GM12878 (cell line): ENCODE results near the gene CD2BP2.

Experiments used
- CBX3 ChIP-seq: fragments of 200-600 bp; sonication (generic); IDR thresholded peaks from 2 replicates; pipeline ENCODE4 v1.6.1; 2016; ENCODE audit warnings: low read depth, borderline replicate concordance
- CTCF ChIP-seq, 3 experiments: IDR thresholded peaks in 2 of 3; conservative IDR thresholded peaks in 1 of 3; 2 replicates each; pipeline ENCODE4 v1.5.1; 2011; ENCODE audit warnings: low read depth in 3 of 3, low read length in 3 of 3, mild to moderate bottlenecking in 3 of 3, control low read depth in 2 of 3, moderate library complexity in 2 of 3, inconsistent platforms in 1 of 3, mixed read lengths in 1 of 3; ENCODE audit not compliant: control insufficient read depth in 2 of 3, insufficient read depth in 1 of 3; ENCODE audit errors: extremely low read depth in 1 of 3
- IRF4 ChIP-seq: IDR thresholded peaks from 2 replicates; pipeline ENCODE4 v1.6.1; 2011; ENCODE audit warnings: low read depth, low read length
- MYC ChIP-seq: IDR thresholded peaks from 2 replicates; pipeline ENCODE4 v1.6.1; 2011; ENCODE audit warnings: mild to moderate bottlenecking, low read length, moderate library complexity, inconsistent platforms; ENCODE audit not compliant: insufficient read depth, insufficient replicate concordance, insufficient read length, severe bottlenecking
- TCF7 ChIP-seq: IDR thresholded peaks from 2 replicates; pipeline ENCODE4 v1.6.1; 2014; ENCODE audit warnings: antibody characterized with exemption, borderline replicate concordance

- TF ChIP-seq CTCF (IDR thresholded peaks at IDR 0.05 in 2 of 3, conservative IDR thresholded peaks at IDR 0.05 in 1 of 3; ENCODE audit: control insufficient read depth in 2 of 3, extremely low read depth in 1 of 3, insufficient read depth in 1 of 3, low read depth in 3 of 3, low read length in 3 of 3) = no peak
- no peak for TF ChIP-seq TCF7
- no peak for TF ChIP-seq IRF4
- no peak for TF ChIP-seq MYC
- no peak for TF ChIP-seq CBX3
Measured at GRCh38 chr16:30369091-30369937, 14.2 kb upstream of the CD2BP2 start.
